ENCODE measurements around the gene RPS6KA2. TPM values are rescaled to one million over a fixed set of nuclear protein-coding genes. Genes with fewer than 3 reads are reported as not detected.

RPS6KA2 gene
- total RNA-seq, 1 donor from 2014 or later: 12.3 TPM

- Mint-ChIP-seq H3K27me3 (ENCODE audit: low read depth) (no peaks in the 10 kb centered on the region), H3K4me3 (no peak overlapping the region), H3K4me1 (no peaks in the 10 kb centered on the region), H3K9me3 (no peaks in the 10 kb centered on the region), H3K27ac (no peak overlapping the region), H3K36me3 (peaks cover 1% of the 10 kb centered on the region)
- TF ChIP-seq, protein P1, sequence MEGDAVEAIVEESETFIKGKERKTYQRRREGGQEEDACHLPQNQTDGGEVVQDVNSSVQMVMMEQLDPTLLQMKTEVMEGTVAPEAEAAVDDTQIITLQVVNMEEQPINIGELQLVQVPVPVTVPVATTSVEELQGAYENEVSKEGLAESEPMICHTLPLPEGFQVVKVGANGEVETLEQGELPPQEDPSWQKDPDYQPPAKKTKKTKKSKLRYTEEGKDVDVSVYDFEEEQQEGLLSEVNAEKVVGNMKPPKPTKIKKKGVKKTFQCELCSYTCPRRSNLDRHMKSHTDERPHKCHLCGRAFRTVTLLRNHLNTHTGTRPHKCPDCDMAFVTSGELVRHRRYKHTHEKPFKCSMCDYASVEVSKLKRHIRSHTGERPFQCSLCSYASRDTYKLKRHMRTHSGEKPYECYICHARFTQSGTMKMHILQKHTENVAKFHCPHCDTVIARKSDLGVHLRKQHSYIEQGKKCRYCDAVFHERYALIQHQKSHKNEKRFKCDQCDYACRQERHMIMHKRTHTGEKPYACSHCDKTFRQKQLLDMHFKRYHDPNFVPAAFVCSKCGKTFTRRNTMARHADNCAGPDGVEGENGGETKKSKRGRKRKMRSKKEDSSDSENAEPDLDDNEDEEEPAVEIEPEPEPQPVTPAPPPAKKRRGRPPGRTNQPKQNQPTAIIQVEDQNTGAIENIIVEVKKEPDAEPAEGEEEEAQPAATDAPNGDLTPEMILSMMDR (IDR thresholded peaks at IDR 0.05; ENCODE audit: unreplicated experiment): no peak
- no peak for DNase-seq (ENCODE audit: low spot score in 2 of 2, unreplicated experiment in 2 of 2)
Measured at GRCh38 chr6:166598441-166599138, 28.5 kb downstream of the RPS6KA2 start.

- TF ChIP-seq, protein P1 (IDR thresholded peaks at IDR 0.05; ENCODE audit: unreplicated experiment): no peak
- no peak for DNase-seq (ENCODE audit: low spot score in 2 of 2, unreplicated experiment in 2 of 2)
- Mint-ChIP-seq H3K27me3 (ENCODE audit: low read depth) (no peaks in the 10 kb centered on the region), H3K27ac (no peak overlapping the region), H3K4me3 (no peak overlapping the region), H3K4me1 (no peaks in the 10 kb centered on the region), H3K36me3 (peaks cover 1% of the 10 kb centered on the region), H3K9me3 (no peaks in the 10 kb centered on the region)
Measured at GRCh38 chr6:166597711-166598440, 29.2 kb downstream of the RPS6KA2 start.

DNA sequence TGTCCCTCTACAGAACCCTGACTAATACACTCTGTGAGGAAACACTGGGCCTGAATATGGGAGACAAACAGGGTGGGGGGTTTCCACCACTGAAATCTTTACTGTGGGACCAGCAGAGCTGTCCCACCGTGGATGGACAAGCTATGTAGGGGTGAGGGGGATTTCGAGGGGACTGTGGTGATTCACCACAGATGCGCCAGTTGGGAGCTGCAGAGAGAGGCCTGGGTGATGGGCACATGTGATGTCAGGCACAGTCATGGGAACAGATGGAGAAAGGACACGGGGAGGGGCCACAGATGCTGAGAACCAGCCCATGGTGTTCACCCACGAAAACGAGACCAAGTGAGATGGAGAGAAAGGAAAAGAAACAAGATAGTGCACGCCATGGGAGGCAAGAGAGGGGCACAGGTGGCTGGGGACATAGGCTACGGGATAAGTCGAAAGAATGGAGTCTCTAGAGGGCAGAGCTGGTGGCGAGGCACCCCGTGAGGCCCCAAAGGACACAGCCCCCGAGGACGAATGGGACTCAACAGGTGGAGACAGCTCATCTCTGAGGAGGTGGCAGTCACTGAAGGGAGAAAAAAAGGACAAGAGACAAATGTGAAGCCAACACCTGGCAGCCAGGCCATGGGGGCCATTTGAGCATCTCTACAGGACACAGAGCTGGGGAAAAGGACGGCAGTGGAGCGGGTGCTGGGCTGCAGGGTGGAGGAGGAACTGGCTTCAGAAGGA, 30.1 kb downstream of the RPS6KA2 start:
- H3K27ac Mint-ChIP-seq: no peak overlapping the region
- H3K27me3 Mint-ChIP-seq (ENCODE audit: low read depth): no peaks in the 10 kb centered on the region
- H3K4me3 Mint-ChIP-seq: no peak overlapping the region
- TF ChIP-seq, protein P1 (IDR thresholded peaks at IDR 0.05; ENCODE audit: unreplicated experiment): no peak
- no peaks in the 10 kb centered on the region for H3K4me1 Mint-ChIP-seq
- no peaks in the 10 kb centered on the region for H3K9me3 Mint-ChIP-seq
- H3K36me3 Mint-ChIP-seq: peaks cover 1% of the 10 kb centered on the region
- no peak for DNase-seq (ENCODE audit: low spot score in 2 of 2, unreplicated experiment in 2 of 2)

GRCh38 chr6:166595949-166596348, 31.1 kb downstream of the RPS6KA2 start:
- H3K27ac Mint-ChIP-seq: no peak overlapping the region

DNA sequence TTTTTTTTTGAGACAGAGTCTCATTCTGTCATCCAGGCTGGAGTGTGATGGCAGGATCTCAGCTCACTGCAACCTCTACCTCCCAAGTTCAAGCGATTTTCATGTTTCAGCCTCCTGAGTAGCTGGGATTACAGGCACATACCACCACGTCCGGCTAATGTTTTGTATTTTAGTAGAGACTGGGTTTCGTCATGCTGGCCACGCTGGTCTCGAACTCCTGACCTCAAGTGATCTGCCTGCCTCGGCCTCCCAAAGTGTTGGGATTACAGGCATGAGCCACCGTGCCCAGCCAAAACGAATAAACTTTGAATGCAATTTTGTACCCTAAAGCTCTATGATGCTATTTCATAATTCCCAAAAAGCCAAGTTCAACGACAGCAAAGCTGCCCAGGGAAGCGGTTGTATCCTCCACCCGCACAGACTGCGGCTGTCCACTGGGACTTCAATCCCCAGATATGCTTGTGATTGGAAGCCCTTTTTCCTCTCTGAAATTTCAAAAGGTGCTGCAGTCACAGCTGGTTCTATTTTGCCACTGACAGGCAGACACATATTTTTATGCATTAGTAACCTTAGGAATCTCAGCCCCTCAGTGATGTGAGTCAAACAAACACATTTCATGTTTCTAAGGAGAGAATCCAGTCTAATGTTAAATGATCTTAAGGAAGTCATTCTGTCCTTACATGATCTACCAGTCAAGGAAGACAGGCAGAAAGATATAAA, 31.8 kb downstream of the RPS6KA2 start:
- Mint-ChIP-seq H3K9me3 (no peaks in the 10 kb centered on the region), H3K27me3 (ENCODE audit: low read depth) (no peaks in the 10 kb centered on the region), H3K4me3 (no peak overlapping the region), H3K27ac (no peak overlapping the region), H3K36me3 (peaks cover 1% of the 10 kb centered on the region), H3K4me1 (peaks cover 8% of the 10 kb centered on the region)
- TF ChIP-seq, protein P1 (IDR thresholded peaks at IDR 0.05; ENCODE audit: unreplicated experiment): no peak
- no peak for DNase-seq (ENCODE audit: low spot score in 2 of 2, unreplicated experiment in 2 of 2)

More at GRCh38 chr6:166595949-166596348, 31.1 kb downstream of the RPS6KA2 start:
- DNase-seq (ENCODE audit: low spot score in 2 of 2, unreplicated experiment in 2 of 2): no peak
- Mint-ChIP-seq H3K4me3 (no peak overlapping the region), H3K9me3 (no peaks in the 10 kb centered on the region), H3K4me1 (peaks cover under 1% of the 10 kb centered on the region), H3K36me3 (peaks cover 1% of the 10 kb centered on the region), H3K27me3 (ENCODE audit: low read depth) (no peaks in the 10 kb centered on the region)
- TF ChIP-seq, protein P1 (IDR thresholded peaks at IDR 0.05; ENCODE audit: unreplicated experiment): no peak

Data from mesothelial cell of epicardium (in vitro differentiated cells).